Neural progenitor cell (in vitro differentiated cells): ENCODE results near the gene MACIR.

Experiments used
- EZH2 ChIP-seq: fragments of 200-600 bp; sonication (generic); IDR thresholded peaks from 2 replicates; pipeline ENCODE4 v1.6.1; 2017; ENCODE audit warnings: antibody characterized with exemption, mild to moderate bottlenecking, moderate library complexity
- TF ChIP-seq, protein P1 (sequence below): fragments of 200-600 bp; sonication (generic); IDR thresholded peaks from 2 replicates; pipeline ENCODE4 v1.5.1; 2017; ENCODE audit warnings: antibody characterized with exemption, mild to moderate bottlenecking

DNA sequence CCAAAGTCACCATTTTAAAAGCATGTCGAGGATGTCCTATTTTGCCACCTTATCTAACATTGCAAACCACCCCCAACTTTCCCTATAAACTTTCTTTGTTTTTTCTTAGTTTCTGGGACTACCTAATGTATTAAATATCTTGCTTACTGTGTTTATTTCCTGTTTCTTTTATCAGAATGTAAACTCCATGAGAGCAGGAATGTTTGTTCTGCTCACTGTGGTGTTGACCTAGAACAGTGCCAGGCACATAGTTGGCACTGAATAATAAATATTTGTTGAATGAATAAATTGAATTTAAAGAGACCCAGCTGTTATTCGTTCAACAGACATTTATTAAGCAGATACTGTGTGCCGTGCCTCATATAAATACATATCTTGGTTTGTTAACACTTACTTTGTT is 35.2 kb downstream of the MACIR start:
- TF ChIP-seq EZH2: no peak
- TF ChIP-seq, protein P1, sequence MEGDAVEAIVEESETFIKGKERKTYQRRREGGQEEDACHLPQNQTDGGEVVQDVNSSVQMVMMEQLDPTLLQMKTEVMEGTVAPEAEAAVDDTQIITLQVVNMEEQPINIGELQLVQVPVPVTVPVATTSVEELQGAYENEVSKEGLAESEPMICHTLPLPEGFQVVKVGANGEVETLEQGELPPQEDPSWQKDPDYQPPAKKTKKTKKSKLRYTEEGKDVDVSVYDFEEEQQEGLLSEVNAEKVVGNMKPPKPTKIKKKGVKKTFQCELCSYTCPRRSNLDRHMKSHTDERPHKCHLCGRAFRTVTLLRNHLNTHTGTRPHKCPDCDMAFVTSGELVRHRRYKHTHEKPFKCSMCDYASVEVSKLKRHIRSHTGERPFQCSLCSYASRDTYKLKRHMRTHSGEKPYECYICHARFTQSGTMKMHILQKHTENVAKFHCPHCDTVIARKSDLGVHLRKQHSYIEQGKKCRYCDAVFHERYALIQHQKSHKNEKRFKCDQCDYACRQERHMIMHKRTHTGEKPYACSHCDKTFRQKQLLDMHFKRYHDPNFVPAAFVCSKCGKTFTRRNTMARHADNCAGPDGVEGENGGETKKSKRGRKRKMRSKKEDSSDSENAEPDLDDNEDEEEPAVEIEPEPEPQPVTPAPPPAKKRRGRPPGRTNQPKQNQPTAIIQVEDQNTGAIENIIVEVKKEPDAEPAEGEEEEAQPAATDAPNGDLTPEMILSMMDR: no peak
